Measurements from ENCODE around the gene DNAJC24. TPM values are rescaled to one million over a fixed set of nuclear protein-coding genes. Genes with fewer than 3 reads are reported as not detected.
"Not testable (repeated sequence)": the region's sequence is repeated elsewhere in the genome, so short reads cannot be mapped to it uniquely, and the experiment has no call there.

Gene DNAJC24, protein sequence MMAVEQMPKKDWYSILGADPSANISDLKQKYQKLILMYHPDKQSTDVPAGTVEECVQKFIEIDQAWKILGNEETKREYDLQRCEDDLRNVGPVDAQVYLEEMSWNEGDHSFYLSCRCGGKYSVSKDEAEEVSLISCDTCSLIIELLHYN
- 16.1 and 18.2 TPM in 2 replicates for total RNA-seq (2014; rRNA removed; shearing (Covaris generic))

DNA sequence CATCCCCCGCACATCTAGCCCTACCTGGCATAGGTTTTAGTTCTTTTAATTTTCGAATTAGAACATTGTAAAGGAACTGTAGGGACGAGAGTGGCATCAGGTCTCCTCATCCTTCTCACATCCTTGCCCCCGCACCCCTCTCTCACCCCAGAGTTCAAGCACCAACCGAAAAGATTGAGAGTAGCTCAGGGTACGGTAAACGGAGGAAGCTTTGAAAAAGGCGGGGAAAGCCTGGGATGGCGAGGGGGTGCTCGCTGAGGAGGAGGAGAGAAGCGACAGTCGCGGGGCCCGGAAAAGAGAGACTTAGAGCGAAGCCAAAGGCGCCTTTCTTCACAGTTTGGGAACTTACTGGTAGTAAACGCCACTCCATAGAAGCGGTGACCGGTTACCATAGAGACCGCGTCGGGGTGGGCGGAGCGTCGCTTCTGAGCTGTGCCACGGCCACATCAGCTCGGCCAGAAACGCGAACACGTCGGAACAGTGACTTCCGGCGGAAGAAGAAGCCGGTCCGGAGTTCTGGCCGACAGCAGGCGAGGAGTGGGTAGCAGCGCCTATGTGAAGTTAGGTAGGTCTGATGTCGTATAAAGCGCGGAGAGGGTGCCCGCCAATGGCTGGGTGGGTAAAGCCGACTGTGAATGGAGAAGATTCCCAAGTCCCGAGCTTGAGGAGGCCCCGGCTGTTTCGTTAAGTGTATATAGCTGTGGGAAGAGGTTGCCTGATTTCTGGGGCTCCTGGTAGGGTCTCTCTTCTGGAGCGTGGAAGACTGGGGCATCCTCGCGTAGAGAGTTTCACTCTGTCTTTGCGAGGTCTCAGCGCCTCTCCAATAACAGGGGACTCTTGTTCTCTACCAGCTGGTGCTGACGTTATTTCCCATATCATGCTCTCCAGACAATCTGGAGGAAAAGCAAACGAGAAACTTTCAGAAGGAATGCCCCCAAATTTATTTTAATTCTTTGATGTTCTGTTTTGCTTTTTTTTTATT lies at the start of gene DNAJC24, which contains the start of gene DCDC1:
Gene DNAJC24 (plus strand): TSS at position 513 of the 982 bp plus-strand sequence. CDS start 889 bp downstream, outside the sequence.
Gene DCDC1 (minus strand): TSS at position 392 of the 982 bp plus-strand sequence. CDS start 41,459 bp downstream, outside the sequence.
- DNase-seq (ENCODE audit: low spot score): peak; percentile 90

DNA sequence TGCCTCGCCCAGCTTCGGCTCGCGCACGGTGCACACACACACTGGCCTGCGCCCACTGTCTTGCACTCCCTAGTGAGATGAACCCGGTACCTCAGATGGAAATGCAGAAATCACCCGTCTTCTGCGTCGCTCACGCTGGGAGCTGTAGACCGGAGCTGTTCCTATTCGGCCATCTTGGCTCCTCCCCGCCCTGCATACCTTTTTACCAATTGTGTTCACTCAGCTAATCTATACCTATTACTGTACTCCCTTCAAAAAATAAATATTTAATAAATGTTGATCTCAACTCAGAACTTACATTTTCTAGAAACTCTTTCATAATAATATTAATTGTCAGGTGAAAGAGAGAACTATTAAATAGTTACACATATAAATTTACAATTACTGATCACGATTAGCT lies 48.2 kb upstream of the DNAJC24 start:
- not testable (repeated sequence) for DNase-seq (ENCODE audit: low spot score)

DNA sequence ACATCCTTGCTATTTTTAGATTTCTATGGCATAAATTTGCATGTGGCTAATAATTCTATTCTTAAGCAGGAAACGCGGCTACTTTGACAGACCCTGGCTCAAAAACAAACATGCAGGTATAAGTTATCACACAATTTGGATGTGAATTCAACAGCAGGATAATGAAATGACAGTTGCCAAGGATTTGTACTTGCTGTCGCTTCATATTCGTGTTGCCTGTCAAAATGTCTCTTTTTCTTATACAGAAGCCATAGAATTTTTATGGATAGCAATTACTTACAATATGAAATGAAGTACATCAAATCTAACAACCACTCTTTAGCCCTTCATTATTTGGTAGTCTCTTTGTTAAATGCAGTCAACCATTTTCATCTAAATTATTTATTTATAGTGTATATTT lies 46.5 kb upstream of the DNAJC24 start:
- no peak for DNase-seq (ENCODE audit: low spot score)

DNA sequence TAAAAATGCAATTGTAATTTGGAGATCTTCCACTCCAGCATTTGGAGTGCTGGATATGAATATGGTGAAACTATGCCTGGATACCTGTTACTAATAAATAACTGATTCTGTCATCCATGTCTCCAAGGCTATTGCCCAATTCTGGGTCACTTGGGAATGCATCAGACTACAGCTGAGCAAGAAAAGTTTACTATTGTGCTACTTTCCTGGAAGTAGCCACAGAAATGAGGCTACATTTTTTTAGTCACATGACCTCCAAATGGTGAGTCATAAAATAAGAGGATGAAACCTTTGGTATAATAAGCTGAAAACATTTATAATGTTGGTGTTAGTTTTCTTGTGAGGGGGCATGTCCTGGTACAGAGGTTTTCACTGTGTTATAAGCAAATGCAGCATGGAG lies 44.5 kb upstream of the DNAJC24 start:
- DNase-seq (ENCODE audit: low spot score): peak; percentile 41

DNA sequence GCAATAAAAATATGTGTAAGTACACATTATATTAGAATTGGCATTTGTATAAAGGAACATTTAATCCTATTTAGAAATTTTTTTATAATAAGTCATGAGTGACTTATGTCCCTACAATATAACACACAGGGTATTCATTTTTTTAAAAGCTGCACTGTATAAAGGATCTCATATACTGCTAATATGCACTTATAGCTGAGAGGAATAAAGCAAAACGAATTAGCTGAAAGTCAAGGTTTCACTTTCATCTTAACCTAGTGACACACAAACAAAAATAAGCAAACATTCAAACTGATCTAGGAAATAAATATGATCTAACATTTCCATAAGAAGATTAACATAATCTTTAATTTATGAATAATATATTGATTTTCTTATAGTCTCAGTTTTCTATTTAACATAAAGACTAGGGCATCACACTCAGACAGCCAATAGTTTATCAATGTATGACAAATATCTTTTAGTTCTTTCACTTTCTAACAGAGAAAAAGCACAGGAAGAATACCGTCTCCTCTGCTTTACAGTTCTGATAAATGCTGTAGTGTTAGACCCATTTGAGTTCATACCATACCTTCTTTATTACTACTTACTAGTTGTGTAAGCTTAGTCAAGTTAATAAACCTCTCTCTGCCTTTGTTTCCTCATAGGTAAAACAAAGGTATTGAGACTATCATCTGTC lies 43.1 kb upstream of the DNAJC24 start:
- no peak for DNase-seq (ENCODE audit: low spot score)

DNA sequence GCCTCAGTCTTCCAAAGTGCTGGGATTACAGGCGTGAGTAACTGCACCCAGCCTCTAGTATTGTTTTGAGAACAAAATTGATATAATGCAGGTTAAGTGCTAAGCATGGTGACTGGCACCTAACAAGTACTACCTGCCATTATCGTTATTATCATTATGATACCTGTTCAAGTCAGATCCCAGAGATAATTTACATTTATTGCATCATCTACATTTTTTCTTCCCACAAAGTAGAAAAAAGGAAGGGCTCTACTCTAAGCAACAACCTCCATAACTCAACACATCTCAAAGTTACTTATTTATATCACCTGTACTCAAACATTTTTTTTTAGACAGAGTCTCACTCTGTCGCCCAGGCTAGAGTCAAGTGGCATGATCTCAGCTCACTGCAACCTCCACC lies 42.2 kb upstream of the DNAJC24 start:
- no peak for DNase-seq (ENCODE audit: low spot score)

DNA sequence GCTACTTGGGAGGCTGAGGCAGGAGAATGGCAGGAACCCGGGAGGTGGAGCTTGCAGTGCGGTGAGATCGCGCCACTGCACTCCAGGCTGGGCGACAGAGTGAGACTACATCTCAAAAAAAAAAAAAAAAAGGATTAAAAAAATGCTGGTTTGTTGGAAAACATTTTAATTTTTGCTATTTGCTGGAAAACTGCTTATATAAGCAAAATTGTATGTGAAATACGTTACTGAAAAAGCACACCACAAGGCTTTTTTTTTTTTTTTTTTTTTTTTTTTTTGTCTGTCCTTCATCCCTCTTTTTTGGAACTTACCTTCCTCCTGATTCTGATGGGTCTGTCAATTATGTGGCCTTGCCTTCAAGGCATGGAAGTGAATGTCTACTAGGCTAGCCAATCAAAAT lies 41.0 kb upstream of the DNAJC24 start:
- no peak for DNase-seq (ENCODE audit: low spot score)

DNA sequence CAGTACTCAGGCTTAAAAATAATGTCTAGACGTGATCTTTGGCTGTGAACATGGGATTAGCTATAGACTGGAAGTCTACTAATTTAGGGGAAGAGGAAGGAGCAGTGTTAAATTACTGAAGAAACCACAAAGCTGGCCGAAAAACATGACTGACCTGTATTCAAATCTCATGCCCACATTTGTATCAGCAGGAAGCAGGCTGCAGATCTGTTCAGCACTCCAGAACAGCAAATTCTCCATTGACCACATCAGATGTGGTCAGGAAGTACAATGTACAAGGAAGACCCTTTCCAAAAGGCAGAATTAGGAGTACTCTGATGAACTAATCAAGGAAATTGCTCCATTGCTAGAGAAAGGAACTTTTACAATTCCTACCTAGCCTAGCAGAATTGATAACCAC lies 31.9 kb upstream of the DNAJC24 start:
- no peak for DNase-seq (ENCODE audit: low spot score)

DNA sequence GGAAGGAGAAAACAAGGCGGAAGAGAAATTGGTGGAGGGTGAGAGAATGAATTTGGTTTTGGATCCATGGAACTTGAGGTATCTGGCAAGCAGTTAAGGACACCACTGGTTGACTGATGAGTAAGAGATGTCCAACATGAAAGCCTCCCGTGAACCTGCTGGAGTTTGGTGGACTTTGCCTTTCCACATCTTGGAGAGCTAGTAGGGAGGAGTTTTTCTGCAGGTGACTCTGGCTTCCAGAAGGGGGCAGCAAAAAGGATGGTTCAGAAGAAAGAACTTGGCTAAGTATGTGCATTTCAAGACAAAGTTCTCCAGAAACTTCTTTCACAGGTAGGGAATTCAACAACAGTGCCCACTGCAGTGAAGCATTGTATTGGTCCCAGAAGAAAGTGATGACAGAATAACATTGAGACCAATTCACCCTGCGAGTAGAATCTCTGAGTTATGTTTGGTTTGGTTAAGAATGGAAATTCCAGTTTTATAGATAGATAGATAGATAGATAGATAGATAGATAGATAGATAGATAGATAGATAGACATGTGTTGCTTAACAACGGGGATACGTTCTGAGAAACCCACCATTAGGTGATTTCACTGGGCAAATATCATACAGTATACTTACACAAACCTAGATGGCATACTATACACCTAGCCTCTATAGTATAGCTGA lies 28.6 kb upstream of the DNAJC24 start:
- peak; percentile 26 for DNase-seq (ENCODE audit: low spot score)

DNA sequence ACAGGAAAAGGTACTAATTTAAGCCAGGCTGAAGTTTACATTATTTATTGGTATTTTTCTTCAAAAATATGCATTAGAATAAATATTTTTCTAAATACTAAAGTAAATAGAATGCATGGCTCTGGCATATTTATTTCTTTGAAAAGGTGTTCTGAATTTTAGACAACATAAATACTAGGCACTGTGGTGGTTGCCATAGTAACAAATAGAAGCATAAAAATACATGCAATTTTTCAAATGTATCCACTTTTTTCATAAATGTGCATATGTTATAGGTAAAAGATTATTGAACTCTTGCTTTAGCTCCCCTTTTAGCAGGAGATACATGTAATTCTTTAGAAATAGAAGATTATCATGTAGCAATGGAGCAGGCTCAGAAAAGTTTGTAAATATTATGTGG lies 18.5 kb upstream of the DNAJC24 start:
- no peak for DNase-seq (ENCODE audit: low spot score)

DNA sequence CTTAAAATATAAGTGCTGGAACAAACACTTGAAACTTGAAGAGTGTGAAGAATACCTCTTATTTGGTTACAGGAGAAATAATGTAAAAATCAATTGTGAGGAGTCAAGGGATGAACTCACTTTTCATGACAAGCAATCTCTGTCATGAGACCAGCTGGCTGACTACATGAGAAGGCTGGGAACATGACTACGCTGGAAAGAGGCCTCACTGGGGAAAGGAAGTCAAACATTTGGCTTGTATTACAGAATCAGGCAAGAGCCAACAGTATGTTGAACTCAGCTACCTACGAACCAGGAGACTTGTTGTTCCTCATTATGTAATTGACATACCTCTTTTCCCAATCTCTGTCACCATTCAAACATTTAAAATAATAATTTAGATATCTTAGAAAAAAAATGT lies 14.5 kb upstream of the DNAJC24 start:
- no peak for DNase-seq (ENCODE audit: low spot score)

DNA sequence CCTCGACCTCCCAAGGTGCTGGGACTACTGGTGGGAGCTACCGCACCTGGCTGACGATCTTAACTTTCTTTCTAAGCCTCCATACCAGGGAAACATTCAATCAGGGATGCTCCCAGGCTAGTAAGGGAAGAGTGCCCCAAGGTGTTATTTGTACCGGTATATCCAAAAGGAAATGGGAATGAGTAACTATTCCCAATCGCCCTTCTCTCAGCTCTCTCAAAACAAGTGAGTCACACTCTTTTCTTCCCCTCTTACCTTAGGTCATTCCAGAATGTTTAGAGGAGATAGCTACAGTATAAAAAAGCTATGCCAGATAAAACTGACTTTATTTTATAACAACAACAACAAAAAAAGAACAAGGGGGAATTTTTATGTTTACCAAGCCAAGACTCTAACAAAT lies 13.8 kb upstream of the DNAJC24 start:
- DNase-seq (ENCODE audit: low spot score): no peak

DNA sequence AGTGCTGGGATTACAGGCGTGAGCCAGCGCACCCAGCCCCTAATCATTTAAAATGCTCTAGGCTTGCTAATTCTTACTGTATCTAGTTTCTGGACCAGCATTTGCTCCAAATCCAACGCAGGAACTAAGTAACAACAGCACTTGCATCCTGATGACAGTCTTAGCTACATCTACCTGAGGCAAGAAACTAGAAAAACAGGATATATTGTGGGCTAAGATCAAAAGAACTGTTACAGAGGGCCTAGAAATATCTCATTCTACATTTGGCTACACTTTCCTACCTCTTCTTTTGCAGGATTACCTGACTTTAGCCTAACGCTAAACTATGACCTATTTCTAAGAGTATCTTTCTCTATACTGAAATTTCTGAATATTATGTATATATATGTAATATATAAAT lies 7.9 kb upstream of the DNAJC24 start:
- no peak for DNase-seq (ENCODE audit: low spot score)

DNA sequence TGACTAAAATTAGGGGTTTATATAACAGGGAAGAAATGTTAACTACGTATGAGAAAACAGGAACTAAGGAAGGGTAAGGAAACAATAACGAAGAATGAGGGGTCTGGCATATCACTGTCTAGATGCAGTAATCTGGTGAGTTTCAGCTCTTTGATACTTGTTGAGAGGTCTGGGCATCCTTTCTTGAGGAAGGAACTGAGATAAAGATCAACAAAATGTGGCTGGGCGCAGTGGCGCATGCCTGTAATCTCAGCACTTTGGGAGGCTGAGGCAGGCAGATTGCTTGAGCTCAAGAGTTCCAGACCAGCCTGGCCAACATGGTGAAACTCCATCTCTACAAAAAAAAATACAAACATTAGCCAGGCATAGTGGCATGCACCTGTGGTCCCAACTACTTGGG lies 2.9 kb upstream of the DNAJC24 start:
- DNase-seq (ENCODE audit: low spot score): no peak

DNA sequence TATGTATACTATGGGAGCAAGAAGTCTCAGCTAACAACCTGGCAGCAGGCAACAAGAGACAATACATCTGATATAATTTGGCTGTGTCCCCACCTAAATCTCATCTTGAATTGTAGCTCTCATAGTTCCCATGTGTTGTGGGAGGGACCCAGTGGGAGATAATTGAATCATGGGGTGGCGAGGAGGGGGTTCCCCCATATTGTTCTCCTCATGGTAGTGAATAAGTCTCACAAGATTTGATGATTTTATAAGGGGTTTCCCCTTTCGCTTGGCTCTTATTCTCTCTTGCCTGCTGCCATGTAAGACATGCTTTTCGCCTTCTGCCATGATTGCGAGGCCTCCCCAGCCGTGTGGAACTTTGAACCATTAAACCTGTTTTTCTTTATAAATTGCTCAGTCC lies 6.2 kb downstream of the DNAJC24 start:
- DNase-seq (ENCODE audit: low spot score): no peak

DNA sequence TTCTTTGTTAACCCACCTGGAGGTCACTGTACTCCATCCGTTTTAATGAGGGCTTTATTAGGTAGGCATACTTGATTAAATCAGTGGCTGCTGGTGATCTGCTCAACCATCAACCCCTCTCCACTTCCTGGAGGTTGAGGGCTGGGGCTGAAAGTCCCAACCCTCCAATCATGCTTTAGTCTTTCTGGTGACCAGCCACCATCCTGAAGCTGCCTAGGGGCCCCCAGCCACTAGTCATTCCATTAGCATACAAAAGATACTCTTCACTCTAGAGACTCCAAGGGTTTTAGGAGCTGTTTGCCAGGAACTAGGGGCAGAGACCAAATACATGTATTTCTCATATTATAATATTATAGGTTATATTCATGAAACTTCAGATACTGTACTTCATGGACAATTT lies 13.5 kb downstream of the DNAJC24 start:
- no peak for DNase-seq (ENCODE audit: low spot score)

DNA sequence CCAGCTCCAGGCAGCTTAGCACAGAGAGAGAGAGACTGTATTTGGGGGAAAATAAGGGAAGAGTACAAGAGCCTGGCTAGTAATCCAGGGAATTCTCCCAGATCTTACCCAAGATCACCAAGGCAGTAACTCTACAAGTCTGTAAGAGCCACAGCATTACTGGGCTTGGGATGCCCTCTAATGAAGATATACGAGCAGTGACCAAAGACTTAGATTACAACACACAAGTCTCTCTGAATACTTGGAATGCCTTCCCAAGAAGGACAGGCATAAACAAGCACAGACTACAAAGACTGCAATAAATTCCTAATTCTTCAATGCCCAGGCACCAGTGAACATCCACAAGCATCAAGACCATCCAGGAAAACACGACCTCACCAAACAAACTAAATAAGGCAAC lies 17.7 kb downstream of the DNAJC24 start:
- no peak for DNase-seq (ENCODE audit: low spot score)

DNA sequence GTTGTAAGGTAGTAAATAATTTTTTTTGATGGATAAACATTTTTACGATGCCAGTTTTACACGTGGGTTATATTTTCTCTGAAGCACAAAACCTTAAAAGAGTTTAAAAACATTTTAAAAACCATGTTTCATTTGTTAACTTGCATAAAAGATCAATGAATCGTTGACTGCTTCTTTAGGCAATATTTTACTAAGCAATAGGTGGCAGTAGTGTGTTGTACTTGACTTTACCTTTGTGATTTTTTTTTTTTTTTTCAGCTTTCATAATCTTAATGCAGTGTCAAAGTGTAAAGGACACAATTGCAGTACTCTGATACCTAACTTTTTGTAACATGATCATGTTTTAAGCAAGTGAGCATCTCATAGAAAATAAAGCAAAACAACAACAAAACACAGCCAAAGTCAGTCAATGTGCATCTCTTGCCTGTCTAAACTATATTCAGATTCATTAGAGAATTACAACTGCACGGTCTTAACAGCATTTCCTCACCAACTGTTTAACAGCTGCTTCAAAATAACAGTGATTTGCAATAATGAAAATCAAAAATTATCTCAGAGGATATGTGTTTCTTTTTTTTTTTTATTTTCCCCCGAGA lies 27.7 kb downstream of the DNAJC24 start:
- DNase-seq (ENCODE audit: low spot score): peak; percentile 25

DNA sequence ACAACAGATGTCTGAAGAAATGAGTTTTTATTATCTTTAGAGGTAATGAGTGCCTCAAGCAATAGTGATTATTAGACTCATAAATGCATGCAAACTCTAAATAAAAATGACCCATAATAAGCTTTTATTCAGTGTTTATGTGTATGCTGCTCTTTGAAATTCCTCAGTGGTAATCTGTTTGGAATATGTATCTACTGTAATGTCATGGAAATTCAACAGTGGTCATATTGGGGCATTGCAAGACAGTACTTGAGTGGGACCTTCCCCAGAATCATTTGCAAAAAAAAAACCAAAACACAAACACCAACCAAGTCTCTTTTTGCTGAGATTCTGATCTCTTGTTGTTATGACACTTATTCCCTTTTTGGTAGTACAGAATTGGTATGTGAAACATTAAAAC lies 35.0 kb downstream of the DNAJC24 start:
- no peak for DNase-seq (ENCODE audit: low spot score)

DNA sequence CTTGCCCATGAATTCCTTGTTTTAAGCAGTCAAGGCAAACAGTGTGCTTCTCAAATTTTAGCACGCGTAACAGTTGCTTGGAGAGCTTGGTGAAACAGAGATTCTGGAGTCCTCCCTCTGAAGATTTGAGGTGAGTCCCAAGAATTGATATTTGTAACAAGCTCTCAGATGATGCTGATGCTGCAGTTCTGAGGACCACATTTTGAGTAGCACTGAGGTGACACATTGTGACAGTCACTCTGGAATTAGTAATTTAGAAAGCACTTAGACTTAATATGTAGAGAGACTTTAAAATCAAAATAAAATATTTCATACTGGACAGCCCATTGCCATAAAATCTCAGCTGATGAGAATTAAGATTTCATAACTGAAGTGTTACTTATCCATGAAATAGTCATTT lies 38.5 kb downstream of the DNAJC24 start:
- DNase-seq (ENCODE audit: low spot score): no peak

DNA sequence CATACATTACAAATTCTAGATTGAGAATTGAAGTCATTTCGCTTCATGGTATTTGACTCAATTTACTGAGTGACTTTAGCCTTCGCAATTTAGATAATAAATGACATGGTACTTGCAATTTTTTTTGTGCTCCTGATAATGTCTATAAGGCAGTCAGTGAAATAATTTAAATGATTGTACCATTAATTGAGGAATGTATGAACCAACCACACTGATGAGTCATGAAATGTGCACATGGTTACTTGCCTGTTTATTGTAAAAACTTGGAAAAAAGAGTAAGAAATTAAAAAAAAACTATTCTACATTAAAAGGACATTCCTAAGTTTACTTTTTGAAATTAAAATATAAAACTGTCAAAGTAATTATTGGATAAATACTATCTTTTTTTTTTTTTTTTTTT lies 43.3 kb downstream of the DNAJC24 start:
- no peak for DNase-seq (ENCODE audit: low spot score)

DNA sequence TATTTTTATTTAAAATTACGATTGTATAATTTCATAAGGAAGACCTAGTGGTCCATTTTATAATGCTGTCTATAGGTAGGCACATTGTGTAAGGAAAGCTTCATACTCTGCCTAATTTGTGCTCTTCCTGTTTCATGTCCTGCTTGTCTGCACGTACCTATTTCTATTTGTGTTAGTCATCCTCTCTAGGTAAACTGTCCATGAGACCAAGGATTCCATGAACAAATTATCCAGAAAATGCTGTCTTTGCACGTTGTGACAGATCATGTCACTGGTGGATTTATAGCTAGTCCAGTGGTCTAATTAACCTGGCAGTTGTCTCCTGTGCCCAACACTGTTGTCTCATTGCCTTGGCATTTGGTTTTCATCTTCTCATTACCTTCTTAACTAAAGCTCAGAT lies 44.7 kb downstream of the DNAJC24 start:
- no peak for DNase-seq (ENCODE audit: low spot score)

Data from A172 (cell line).